Measurements from ENCODE around the gene TIAM2. TPM values are rescaled to one million over a fixed set of nuclear protein-coding genes. Genes with fewer than 3 reads are reported as not detected.
"Not testable (repeated sequence)": the region's sequence is repeated elsewhere in the genome, so short reads cannot be mapped to it uniquely, and the experiment has no call there.

The TIAM2 gene
- total and polyA plus RNA-seq, 8 donors, result 1.1 to 44.2 (median 5.5) TPM

DNA sequence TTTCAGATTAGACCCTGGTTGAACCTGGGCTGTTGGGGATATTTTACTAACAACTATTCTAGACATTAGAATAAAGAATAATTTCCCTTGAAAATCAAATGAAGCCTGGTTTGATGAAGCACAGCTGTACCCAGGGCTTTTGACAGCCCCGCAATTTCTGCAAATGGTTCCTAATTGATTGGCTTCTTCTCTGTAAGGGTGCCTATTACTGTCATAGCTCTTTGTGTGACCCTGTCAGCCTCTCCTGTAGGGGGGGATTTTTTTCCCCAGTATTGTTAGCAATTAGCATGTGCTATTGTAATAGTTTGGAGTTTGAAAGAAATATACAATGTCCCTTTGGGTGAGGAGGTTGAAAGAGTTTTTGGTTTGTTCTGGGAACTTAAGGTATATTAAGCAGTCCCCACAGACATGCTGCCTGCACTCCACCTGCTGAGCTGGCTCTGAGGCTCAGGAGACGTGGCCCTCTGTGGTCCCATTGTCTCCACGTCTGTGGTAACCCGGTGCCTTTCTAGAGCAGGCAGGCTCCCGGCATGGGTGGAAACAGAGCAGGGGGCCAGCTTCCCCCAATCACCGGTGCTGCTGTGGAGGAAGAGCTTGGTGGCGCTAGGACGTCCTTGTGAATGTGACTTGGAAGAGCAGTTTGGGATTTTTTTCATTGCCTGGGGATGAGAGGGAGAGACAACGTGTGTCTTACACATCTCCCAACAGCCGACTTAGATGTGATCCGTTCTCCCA is 221.4 kb downstream of the TIAM2 start:
- Histone ChIP-seq H3K36me3 (peaks cover 0 to 3% (median 0%) of the 10 kb centered on the region in 4 donors), H3K27ac (no peak overlapping the region), H3K9me3 (no peaks in the 10 kb centered on the region), H3K4me3 (no peak overlapping the region), H3K27me3 (no peaks in the 10 kb centered on the region), H3K4me1 (peaks cover 0 to 12% (median 0%) of the 10 kb centered on the region in 4 donors)
- 46 to 62% (median 58%) methylated on average over 11 of the region's 11 CpGs for WGBS, 5 donors
- intact Hi-C loops (cut with DNase I; ENCODE audit: low total_unique reads), result no loop called here
- TF ChIP-seq POLR2A (IDR thresholded peaks at IDR 0.05), result no peak
- TF ChIP-seq EP300 (IDR thresholded peaks at IDR 0.05), result no peak
- no peak for TF ChIP-seq POLR2AphosphoS5 (IDR thresholded peaks at IDR 0.05)
- TF ChIP-seq, protein P1, sequence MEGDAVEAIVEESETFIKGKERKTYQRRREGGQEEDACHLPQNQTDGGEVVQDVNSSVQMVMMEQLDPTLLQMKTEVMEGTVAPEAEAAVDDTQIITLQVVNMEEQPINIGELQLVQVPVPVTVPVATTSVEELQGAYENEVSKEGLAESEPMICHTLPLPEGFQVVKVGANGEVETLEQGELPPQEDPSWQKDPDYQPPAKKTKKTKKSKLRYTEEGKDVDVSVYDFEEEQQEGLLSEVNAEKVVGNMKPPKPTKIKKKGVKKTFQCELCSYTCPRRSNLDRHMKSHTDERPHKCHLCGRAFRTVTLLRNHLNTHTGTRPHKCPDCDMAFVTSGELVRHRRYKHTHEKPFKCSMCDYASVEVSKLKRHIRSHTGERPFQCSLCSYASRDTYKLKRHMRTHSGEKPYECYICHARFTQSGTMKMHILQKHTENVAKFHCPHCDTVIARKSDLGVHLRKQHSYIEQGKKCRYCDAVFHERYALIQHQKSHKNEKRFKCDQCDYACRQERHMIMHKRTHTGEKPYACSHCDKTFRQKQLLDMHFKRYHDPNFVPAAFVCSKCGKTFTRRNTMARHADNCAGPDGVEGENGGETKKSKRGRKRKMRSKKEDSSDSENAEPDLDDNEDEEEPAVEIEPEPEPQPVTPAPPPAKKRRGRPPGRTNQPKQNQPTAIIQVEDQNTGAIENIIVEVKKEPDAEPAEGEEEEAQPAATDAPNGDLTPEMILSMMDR (IDR thresholded peaks at IDR 0.05), result no peak
- DNase-seq, result no peak

DNA sequence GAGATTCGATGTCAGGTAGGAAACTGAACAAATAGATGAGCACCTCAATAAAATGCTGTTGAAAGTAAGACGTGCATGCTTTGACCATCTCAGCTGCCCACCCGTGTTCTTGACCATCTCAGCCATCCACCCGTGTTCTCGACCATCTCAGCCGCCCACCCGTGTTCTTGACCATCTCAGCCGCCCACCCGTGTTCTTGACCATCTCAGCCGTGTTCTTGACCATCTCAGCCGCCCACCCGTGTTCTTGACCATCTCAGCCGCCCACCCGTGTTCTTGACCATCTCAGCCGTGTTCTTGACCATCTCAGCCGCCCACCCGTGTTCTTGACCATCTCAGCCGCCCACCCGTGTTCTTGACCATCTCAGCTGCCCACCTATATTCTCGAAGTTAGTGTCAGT is 223.6 kb downstream of the TIAM2 start:
- H3K27me3 ChIP-seq; intact Hi-C loops (cut with DNase I; ENCODE audit: low total_unique reads); H3K9me3 ChIP-seq; H3K4me3 ChIP-seq; DNase-seq; H3K36me3 ChIP-seq; H3K27ac ChIP-seq: not testable (repeated sequence)
- WGBS, 5 donors, result 90 to 94% (median 93%) methylated on average over 19 to 20 of the region's 20 CpGs
- H3K4me1 ChIP-seq, result peaks cover 0 to 12% (median 0%) of the 10 kb centered on the region in 4 donors

DNA sequence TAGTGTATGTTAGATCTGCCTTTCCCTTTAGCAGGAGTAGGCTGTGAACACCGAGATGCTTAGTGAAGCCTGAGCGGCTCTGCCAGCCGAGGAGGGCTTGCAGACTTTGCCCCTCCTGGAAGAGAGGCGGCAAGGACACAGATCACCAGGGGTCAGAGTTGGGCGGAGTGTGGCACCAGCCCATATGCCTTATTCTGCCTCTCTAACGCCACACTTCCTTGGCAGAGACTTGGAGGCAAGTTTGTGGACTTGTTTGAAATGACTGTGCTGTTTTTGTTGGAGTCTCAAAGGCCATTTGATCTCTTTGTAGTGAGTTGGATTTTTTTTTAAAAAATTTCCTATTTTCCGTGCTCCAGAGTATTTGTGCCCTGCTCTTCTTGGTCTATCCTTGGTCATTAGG is 224.2 kb downstream of the TIAM2 start:
- DNase-seq, result no peak
- H3K27ac ChIP-seq, result no peak overlapping the region
- WGBS, 5 donors, result 83 to 92% (median 88%) methylated on average over 7 of the region's 7 CpGs
- H3K4me3 ChIP-seq, result no peak overlapping the region
- H3K9me3 ChIP-seq, result no peaks in the 10 kb centered on the region
- no peaks in the 10 kb centered on the region for H3K36me3 ChIP-seq
- H3K4me1 ChIP-seq, result peaks cover 0 to 12% (median 0%) of the 10 kb centered on the region in 4 donors
- TF ChIP-seq, protein P1 (IDR thresholded peaks at IDR 0.05), result no peak
- TF ChIP-seq POLR2A (IDR thresholded peaks at IDR 0.05), result no peak
- no peak for TF ChIP-seq POLR2AphosphoS5 (IDR thresholded peaks at IDR 0.05)
- TF ChIP-seq EP300 (IDR thresholded peaks at IDR 0.05), result no peak
- intact Hi-C loops (cut with DNase I; ENCODE audit: low total_unique reads), result no loop called here
- no peaks in the 10 kb centered on the region for H3K27me3 ChIP-seq

DNA sequence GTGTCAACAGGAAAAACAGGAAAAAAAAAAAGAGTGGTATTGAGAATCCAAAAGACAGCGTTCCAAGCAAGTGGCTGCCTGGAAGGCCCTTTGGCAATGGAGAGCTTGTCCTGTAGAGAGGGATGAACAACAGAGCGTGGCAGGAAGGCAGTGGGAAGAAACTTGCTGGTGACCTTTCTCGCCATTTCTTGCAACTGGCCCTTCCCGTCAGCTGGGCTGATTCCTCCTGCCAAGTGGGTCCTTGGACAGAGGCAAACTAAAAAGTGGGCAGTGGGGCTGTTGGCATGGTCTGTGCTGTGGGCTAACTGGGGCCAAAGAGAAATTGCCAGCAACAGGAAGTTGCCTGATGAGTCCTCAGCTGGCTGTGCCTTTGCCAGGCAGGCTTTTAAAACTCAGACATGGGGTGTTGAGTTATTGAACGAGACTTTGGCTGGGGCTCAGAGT is 224.8 kb downstream of the TIAM2 start:
- Histone ChIP-seq H3K27ac (no peak overlapping the region), H3K9me3 (no peaks in the 10 kb centered on the region), H3K27me3 (no peaks in the 10 kb centered on the region), H3K4me1 (peaks cover 0 to 12% (median 0%) of the 10 kb centered on the region in 4 donors), H3K4me3 (no peak overlapping the region), H3K36me3 (no peaks in the 10 kb centered on the region)
- intact Hi-C loops (cut with DNase I; ENCODE audit: low total_unique reads), result no loop called here
- no peak for DNase-seq
- 74 to 92% (median 87%) methylated on average over 5 of the region's 5 CpGs for WGBS, 5 donors
- TF ChIP-seq EP300 (IDR thresholded peaks at IDR 0.05), result no peak
- no peak for TF ChIP-seq POLR2AphosphoS5 (IDR thresholded peaks at IDR 0.05)
- TF ChIP-seq, protein P1 (IDR thresholded peaks at IDR 0.05), result no peak
- TF ChIP-seq POLR2A (IDR thresholded peaks at IDR 0.05), result no peak

DNA sequence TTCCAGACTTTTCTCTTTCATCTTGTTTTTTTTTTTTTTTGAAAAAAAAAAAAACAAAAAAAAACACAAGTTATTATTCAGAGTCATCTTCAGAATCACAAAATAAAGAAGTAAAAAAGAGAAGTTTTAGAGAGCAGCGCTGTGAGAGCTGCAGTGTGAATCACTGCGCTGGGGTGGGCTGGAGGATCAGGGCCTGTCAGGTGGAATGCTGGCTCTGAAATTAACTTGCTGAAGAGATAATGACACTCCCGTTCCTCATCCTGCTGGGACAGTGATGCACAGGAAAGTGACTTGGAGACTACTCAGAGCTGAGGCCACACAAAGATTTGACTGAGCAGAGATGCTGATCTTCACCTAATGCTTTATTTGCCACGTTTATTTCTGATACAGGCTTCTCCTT is 226.0 kb downstream of the TIAM2 start:
- Histone ChIP-seq H3K4me3 (no peak overlapping the region), H3K27ac (no peak overlapping the region), H3K4me1 (peaks cover 0 to 12% (median 0%) of the 10 kb centered on the region in 4 donors), H3K27me3 (no peaks in the 10 kb centered on the region), H3K36me3 (no peaks in the 10 kb centered on the region), H3K9me3 (no peaks in the 10 kb centered on the region)
- TF ChIP-seq POLR2AphosphoS5 (IDR thresholded peaks at IDR 0.05) (no peak), EP300 (IDR thresholded peaks at IDR 0.05) (no peak), POLR2A (IDR thresholded peaks at IDR 0.05) (no peak)
- TF ChIP-seq, protein P1 (IDR thresholded peaks at IDR 0.05), result no peak
- 80 to 89% (median 84%) methylated on average over 4 of the region's 4 CpGs for WGBS, 5 donors
- no peak for DNase-seq
- intact Hi-C loops (cut with DNase I; ENCODE audit: low total_unique reads), result no loop called here
